Tibial nerve (tissue), 4 donors: Measurements from ENCODE around the gene CA10. TPM values are rescaled to one million over a fixed set of nuclear protein-coding genes. Genes with fewer than 3 reads are reported as not detected.

Experiments used
- DNase-seq, 2 donors: peaks; one replicate each; pipeline ENCODE4 v3.0.0-alpha.2; 2019; ENCODE audit warnings: low spot score in 2 of 2
- H3K27ac ChIP-seq, 4 donors: fragments of 200-600 bp; sonication (generic) in 3 of 4; one replicate each; pipeline ENCODE4 v1.5.1; 2017 to 2019; ENCODE audit warnings: mild to moderate bottlenecking in 1 of 4
- H3K27me3 ChIP-seq, 2 donors: fragments of 200-600 bp; sonication (generic) in 1 of 2; one replicate each; pipeline versions ENCODE4 v1.5.1 to v1.6.0; 2017 to 2019
- H3K36me3 ChIP-seq, 3 donors: fragments of 200-600 bp; sonication (generic); one replicate each; pipeline ENCODE4 v1.5.1; 2018 to 2019
- H3K4me1 ChIP-seq, 4 donors: fragments of 200-600 bp; sonication (generic) in 3 of 4; one replicate each; pipeline ENCODE4 v1.5.1; 2017 to 2019
- H3K4me3 ChIP-seq, 4 donors: fragments of 200-600 bp; sonication (generic) in 3 of 4; one replicate each; pipeline ENCODE4 v1.5.1; 2017 to 2019; ENCODE audit warnings: mild to moderate bottlenecking in 1 of 4, moderate library complexity in 1 of 4
- H3K9me3 ChIP-seq, 4 donors: fragments of 200-600 bp; sonication (generic) in 3 of 4; one replicate each; pipeline ENCODE4 v1.5.1; 2017 to 2019
- EP300 ChIP-seq, 2 donors: sonication (generic); formaldehyde crosslinking; IDR thresholded peaks; one replicate each; pipeline ENCODE4 v1.6.1; 2017; ENCODE audit warnings: antibody characterized with exemption in 2 of 2, mild to moderate bottlenecking in 1 of 2
- POLR2A ChIP-seq, 2 donors: fragments of 450-650 bp; IDR thresholded peaks; one replicate each; pipeline ENCODE4 v1.6.1; 2017; ENCODE audit warnings: antibody characterized with exemption in 2 of 2, mild to moderate bottlenecking in 2 of 2, moderate library complexity in 2 of 2
- WGBS, 2 donors: methylation state at CpG; one replicate each; pipeline ENCODE4 v1.1.5; 2018; 5-methylcytosine and 5-hydroxymethylcytosine counted together
- total RNA-seq, 4 donors: library from RNA; depleted of rRNA; stranded (reverse); fragments of >200 nt; gene quantifications; one replicate each; pipeline ENCODE4 v1.1.0, GENCODE V29; 2016
- TF ChIP-seq, protein P1 (sequence below), 5 experiments: fragments of 200-600 bp in 3 of 5; fragments of 450-650 bp in 2 of 5; sonication (generic) in 3 of 5; IDR thresholded peaks; one replicate each; pipeline ENCODE4 v1.5.1; 2016 to 2019; ENCODE audit warnings: antibody characterized with exemption in 5 of 5, mild to moderate bottlenecking in 3 of 5, moderate library complexity in 2 of 5

The CA10 gene
- total RNA-seq, 4 donors from 2014 or later = not detected

DNA sequence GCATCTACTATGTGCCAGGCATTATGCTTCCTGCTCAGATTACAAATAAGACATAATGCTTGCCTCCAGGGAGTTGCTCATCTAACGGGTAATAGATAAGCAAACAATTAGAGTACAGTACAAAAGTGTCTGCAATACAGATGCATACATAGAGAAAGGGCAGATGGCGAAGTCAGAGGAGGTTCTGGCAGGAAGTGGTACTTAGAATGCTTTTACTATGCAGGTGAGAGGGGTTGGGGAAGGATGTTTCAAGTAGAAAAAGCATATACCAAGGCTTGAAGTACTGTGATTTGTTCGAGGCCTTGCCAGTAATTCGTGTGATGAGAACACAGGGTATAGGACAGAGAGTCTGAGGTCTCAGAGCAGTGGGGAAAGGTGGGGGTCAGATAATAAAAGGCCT is 548.4 kb downstream of the CA10 start:
- TF ChIP-seq POLR2A (IDR thresholded peaks at IDR 0.05) (no peak), EP300 (IDR thresholded peaks at IDR 0.05) (no peak)
- TF ChIP-seq, protein P1, sequence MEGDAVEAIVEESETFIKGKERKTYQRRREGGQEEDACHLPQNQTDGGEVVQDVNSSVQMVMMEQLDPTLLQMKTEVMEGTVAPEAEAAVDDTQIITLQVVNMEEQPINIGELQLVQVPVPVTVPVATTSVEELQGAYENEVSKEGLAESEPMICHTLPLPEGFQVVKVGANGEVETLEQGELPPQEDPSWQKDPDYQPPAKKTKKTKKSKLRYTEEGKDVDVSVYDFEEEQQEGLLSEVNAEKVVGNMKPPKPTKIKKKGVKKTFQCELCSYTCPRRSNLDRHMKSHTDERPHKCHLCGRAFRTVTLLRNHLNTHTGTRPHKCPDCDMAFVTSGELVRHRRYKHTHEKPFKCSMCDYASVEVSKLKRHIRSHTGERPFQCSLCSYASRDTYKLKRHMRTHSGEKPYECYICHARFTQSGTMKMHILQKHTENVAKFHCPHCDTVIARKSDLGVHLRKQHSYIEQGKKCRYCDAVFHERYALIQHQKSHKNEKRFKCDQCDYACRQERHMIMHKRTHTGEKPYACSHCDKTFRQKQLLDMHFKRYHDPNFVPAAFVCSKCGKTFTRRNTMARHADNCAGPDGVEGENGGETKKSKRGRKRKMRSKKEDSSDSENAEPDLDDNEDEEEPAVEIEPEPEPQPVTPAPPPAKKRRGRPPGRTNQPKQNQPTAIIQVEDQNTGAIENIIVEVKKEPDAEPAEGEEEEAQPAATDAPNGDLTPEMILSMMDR (IDR thresholded peaks at IDR 0.05) = no peak
- 65 to 71% methylated on average over 4 of the region's 4 CpGs for WGBS, 2 donors

DNA sequence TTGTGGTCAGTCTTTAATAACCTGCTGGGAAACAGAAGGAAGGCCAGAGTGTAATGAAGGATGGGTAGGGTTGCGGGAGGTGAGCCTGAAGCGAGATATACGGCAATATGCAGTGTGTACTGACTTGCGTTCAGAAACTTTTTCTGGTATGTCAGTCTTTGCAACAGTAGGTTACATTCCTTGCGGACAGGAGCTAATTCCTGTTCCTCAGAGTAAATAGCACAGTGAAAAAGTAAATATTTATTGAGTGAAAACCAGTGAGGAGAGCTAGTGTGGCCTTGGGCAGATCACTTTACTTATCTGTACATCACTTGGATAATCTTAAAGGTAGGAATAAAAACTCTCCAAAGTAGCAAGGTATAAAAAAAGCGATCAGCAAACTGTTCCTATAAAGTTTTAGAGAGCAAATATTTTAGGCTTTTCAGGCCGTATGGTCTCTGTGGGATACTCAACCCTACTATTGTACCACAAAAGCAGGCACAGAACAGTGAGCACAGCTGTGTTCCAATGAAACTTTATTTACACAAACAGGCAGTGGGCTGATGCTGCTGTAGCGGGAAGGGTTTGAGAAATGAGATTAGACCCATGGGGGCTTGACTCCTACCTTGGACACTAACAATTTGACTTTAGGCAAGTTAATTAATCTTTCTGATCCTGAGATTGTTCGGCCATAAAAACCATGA is 550.1 kb downstream of the CA10 start:
- WGBS, 2 donors = 87 to 88% methylated on average over 9 of the region's 9 CpGs
- no peak for TF ChIP-seq POLR2A (IDR thresholded peaks at IDR 0.05)
- no peak for TF ChIP-seq EP300 (IDR thresholded peaks at IDR 0.05)
- TF ChIP-seq, protein P1 (IDR thresholded peaks at IDR 0.05) = no peak
- no peak for DNase-seq
- Histone ChIP-seq H3K4me1 (no peaks in the 10 kb centered on the region), H3K27me3 (no peaks in the 10 kb centered on the region), H3K4me3 (no peak overlapping the region), H3K9me3 (no peaks in the 10 kb centered on the region), H3K27ac (no peak overlapping the region), H3K36me3 (no peaks in the 10 kb centered on the region)

More for the DNA sequence above, 548.4 kb downstream of the CA10 start:
- no peak for DNase-seq
- H3K4me3 ChIP-seq = no peak overlapping the region
- H3K27ac ChIP-seq = no peak overlapping the region
- no peaks in the 10 kb centered on the region for H3K36me3 ChIP-seq
- H3K4me1 ChIP-seq = no peaks in the 10 kb centered on the region
- H3K27me3 ChIP-seq = no peaks in the 10 kb centered on the region
- no peaks in the 10 kb centered on the region for H3K9me3 ChIP-seq

DNA sequence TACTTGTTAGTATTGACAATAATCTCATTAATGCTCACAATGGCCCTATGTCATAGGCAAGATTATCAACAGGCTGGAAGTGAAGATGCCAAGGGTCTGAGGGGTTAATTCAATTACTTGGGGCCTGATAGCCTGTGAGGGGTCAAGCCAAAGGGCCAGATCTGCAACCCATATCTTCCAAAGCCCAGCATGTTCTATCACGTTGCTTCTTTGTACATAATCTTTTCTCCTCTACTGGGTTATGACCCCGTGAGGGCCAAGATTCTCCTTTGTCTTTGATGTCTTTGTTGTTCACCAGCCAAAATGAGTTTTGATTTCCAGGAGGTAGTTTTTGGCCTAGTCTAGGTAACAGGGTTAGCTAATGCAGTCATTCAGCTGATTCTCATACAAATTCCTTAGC is 551.0 kb downstream of the CA10 start:
- Histone ChIP-seq H3K27me3 (no peaks in the 10 kb centered on the region), H3K4me1 (no peaks in the 10 kb centered on the region), H3K27ac (no peak overlapping the region), H3K4me3 (no peak overlapping the region), H3K36me3 (no peaks in the 10 kb centered on the region), H3K9me3 (no peaks in the 10 kb centered on the region)
- TF ChIP-seq, protein P1 (IDR thresholded peaks at IDR 0.05) = no peak
- TF ChIP-seq POLR2A (IDR thresholded peaks at IDR 0.05) (no peak), EP300 (IDR thresholded peaks at IDR 0.05) (no peak)
- 63 to 64% methylated on average over 2 of the region's 2 CpGs for WGBS, 2 donors
- DNase-seq = no peak

DNA sequence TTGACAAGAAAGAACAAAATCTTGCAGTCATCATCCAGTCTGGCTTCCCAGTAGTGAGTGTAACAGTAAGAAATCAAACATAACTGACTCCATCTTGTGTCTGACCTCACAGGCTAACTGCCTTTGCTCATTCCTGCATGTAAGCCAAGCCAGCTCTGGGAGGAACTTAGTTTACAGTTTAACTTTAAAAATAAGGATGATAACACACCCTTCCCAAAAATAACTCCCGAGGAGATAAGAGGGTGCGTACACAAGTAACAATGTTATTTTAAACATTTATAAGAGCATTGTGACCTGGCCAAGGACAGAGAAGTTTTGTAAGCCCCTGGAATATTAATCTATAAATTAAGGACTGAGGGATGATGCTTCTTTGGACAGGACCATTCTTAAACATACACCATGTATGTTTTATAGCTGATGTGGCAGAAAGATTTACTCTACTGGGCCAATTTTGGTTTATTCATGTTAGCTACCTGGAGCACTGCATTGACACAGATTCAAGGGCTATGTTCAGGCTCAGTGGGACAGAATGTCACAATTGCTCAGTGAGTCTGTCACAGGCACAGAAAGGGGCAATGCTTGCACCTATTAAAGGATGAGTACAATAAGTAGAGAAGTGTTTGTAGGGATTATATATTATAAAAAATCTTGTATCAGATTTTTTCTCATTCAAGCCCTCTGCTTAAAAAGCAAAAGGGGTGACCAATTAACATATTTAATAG is 554.1 kb downstream of the CA10 start:
- TF ChIP-seq POLR2A (IDR thresholded peaks at IDR 0.05) (no peak), EP300 (IDR thresholded peaks at IDR 0.05) (no peak)
- TF ChIP-seq, protein P1 (IDR thresholded peaks at IDR 0.05) = no peak
- DNase-seq = no peak
- H3K4me3 ChIP-seq = no peak overlapping the region
- no peaks in the 10 kb centered on the region for H3K27me3 ChIP-seq
- no peaks in the 10 kb centered on the region for H3K36me3 ChIP-seq
- H3K27ac ChIP-seq = no peak overlapping the region
- no peaks in the 10 kb centered on the region for H3K4me1 ChIP-seq
- 65 to 67% methylated on average over 2 of the region's 2 CpGs for WGBS, 2 donors
- no peaks in the 10 kb centered on the region for H3K9me3 ChIP-seq

DNA sequence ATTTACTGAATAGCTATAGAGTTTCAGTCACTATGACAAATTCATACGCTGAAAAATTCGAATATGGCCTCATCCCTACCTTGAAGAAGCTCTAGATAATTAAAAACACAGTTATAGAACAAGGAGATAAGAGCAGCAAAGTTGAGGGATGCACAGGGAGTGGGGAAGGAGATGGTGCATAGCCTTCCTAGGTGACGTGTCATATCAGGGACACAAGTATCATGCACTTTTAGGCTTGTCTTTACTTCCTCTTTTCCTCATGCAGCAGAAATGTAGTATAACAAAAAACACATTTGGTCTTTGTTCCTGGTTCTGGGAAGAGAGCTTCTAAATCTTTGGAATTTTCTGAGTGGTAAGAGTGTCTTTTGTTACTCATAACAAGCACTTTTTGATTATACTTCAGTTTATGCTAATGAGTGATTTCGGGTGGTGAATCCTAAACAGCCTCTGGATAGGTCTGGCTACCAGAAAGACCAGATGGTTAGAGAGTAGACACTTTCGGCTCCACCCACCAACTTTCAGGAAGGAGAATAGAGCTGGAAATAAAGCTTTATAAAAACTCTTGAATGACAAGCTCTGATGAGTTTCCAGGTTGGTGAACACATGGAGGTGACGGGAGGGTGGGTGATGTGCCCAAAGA is 556.8 kb downstream of the CA10 start:
- H3K27ac ChIP-seq = no peak overlapping the region
- 63 to 71% methylated on average over 6 of the region's 6 CpGs for WGBS, 2 donors
- no peak for TF ChIP-seq POLR2A (IDR thresholded peaks at IDR 0.05)
- TF ChIP-seq, protein P1 (IDR thresholded peaks at IDR 0.05) = no peak
- no peak for TF ChIP-seq EP300 (IDR thresholded peaks at IDR 0.05)
- no peak for DNase-seq
- no peaks in the 10 kb centered on the region for H3K27me3 ChIP-seq
- no peaks in the 10 kb centered on the region for H3K4me1 ChIP-seq
- no peak overlapping the region for H3K4me3 ChIP-seq
- no peaks in the 10 kb centered on the region for H3K36me3 ChIP-seq
- no peaks in the 10 kb centered on the region for H3K9me3 ChIP-seq
